Measurements from ENCODE around the gene LYL1.

DNA sequence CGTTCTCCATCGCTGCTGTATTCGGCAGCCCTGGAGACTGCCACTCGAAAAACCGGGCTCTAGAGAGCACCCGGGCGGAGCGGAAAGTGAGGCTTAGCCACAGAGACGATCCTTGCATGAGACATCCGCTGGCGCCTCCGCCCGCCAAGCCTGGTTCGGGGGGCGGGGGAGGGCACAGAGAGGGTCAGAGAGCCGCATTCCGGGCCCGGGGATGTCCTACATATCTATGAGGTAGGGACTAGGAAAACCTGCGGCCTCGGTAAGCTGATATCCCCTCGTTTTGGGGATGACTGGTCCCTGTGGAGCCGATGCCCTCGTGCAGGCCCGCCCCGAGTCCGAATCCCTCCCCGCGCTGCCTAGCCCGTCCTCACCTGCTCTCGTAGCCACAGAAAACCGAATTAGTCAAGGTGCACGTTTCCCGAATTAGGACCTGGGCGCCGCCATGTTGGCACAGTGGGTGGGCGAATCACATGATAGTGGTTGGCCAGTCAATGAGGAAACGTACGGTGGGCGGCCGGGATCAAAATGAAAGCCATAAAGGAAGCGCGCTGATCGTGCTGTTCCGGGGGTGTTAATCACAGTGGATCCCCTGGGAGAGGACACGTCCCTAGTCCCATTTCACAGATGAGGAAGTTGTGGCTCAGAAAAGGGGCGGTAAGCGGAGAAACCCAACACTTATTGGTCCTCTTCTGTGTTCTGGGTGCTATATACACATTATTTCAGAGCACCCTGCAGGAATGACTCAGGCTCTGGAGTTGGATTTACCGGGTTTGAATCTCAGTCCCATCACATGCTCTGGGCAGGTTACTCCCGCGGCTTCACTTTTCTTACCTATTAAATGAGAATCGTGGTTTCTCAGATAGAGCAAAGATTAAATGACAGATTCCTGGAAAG is 13.9 kb upstream of the LYL1 start, which contains the start of gene TRMT1:
- TF ChIP-seq EZH2phosphoT487 (IDR thresholded peaks at IDR 0.05; ENCODE audit: borderline replicate concordance, low read depth, low read length): no peak
- TF ChIP-seq, protein P1, sequence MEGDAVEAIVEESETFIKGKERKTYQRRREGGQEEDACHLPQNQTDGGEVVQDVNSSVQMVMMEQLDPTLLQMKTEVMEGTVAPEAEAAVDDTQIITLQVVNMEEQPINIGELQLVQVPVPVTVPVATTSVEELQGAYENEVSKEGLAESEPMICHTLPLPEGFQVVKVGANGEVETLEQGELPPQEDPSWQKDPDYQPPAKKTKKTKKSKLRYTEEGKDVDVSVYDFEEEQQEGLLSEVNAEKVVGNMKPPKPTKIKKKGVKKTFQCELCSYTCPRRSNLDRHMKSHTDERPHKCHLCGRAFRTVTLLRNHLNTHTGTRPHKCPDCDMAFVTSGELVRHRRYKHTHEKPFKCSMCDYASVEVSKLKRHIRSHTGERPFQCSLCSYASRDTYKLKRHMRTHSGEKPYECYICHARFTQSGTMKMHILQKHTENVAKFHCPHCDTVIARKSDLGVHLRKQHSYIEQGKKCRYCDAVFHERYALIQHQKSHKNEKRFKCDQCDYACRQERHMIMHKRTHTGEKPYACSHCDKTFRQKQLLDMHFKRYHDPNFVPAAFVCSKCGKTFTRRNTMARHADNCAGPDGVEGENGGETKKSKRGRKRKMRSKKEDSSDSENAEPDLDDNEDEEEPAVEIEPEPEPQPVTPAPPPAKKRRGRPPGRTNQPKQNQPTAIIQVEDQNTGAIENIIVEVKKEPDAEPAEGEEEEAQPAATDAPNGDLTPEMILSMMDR (conservative IDR thresholded peaks at IDR 0.05; ENCODE audit: low read length): no peak
